Measurements from ENCODE around the gene AMBRA1. TPM values are rescaled to one million over a fixed set of nuclear protein-coding genes. Genes with fewer than 3 reads are reported as not detected.
"Not testable (repeated sequence)": the region's sequence is repeated elsewhere in the genome, so short reads cannot be mapped to it uniquely, and the experiment has no call there.

AMBRA1 gene
- total RNA-seq, 4 donors from 2014 or later: 43.4 to 48.9 (median 46.3) TPM

DNA sequence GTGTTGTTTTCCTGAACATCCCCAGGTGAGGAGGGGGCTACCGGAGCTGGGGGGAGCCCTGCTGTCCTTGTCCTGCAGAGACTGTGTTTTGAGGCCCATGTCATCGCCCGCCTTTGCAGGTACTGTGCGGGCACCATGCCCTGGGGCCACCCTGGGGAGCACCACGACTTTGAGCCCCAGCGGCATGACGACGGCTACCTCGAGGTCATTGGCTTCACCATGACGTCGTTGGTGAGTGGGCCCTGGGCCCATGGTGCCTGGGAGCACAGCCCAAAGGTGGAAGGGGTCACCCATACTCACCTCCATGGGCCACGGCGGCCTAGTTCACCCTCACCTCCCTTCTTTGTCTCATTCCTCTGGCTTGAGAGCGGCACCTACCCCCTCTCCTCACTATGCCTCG is 219.0 kb downstream of the AMBRA1 start:
- 94% methylated on average over 15 of the region's 15 CpGs; no CpG with 5 or more reads in 1 of the 2 donors for WGBS, 2 donors (ENCODE audit: low coverage in 1 of 2)
- Histone ChIP-seq H3K4me3 (no peak overlapping the region), H3K36me3 (peaks cover 0 to 16% (median 7%) of the 10 kb centered on the region in 4 donors), H3K27ac (no peak overlapping the region), H3K27me3 (no peaks in the 10 kb centered on the region), H3K4me1 (peaks cover 0 to 6% (median 3%) of the 10 kb centered on the region in 4 donors), H3K9me3 (no peaks in the 10 kb centered on the region)
- DNase-seq: no peak
- in situ Hi-C loops (cut with MboI; ENCODE audit: low pct_ligation_motif_present in 1 of 4, low pct_unique_long_range_greater_than_20kb in 1 of 4, low sequenced_read_pairs in 3 of 4): loop anchor here in 2 of 4 donors (25.0 kb wide), 1 partner anchor 162 kb away; no protein-coding TSS in a partner anchor
- TF ChIP-seq POLR2A (IDR thresholded peaks at IDR 0.05) (no peak), EP300 (IDR thresholded peaks at IDR 0.05; ENCODE audit: low read depth) (no peak), POLR2AphosphoS5 (IDR thresholded peaks at IDR 0.05) (no peak)
- TF ChIP-seq, protein P1, sequence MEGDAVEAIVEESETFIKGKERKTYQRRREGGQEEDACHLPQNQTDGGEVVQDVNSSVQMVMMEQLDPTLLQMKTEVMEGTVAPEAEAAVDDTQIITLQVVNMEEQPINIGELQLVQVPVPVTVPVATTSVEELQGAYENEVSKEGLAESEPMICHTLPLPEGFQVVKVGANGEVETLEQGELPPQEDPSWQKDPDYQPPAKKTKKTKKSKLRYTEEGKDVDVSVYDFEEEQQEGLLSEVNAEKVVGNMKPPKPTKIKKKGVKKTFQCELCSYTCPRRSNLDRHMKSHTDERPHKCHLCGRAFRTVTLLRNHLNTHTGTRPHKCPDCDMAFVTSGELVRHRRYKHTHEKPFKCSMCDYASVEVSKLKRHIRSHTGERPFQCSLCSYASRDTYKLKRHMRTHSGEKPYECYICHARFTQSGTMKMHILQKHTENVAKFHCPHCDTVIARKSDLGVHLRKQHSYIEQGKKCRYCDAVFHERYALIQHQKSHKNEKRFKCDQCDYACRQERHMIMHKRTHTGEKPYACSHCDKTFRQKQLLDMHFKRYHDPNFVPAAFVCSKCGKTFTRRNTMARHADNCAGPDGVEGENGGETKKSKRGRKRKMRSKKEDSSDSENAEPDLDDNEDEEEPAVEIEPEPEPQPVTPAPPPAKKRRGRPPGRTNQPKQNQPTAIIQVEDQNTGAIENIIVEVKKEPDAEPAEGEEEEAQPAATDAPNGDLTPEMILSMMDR (IDR thresholded peaks at IDR 0.05): no peak
- intact Hi-C loops (cut with DNase I; ENCODE audit: low total_unique reads): no loop called here

DNA sequence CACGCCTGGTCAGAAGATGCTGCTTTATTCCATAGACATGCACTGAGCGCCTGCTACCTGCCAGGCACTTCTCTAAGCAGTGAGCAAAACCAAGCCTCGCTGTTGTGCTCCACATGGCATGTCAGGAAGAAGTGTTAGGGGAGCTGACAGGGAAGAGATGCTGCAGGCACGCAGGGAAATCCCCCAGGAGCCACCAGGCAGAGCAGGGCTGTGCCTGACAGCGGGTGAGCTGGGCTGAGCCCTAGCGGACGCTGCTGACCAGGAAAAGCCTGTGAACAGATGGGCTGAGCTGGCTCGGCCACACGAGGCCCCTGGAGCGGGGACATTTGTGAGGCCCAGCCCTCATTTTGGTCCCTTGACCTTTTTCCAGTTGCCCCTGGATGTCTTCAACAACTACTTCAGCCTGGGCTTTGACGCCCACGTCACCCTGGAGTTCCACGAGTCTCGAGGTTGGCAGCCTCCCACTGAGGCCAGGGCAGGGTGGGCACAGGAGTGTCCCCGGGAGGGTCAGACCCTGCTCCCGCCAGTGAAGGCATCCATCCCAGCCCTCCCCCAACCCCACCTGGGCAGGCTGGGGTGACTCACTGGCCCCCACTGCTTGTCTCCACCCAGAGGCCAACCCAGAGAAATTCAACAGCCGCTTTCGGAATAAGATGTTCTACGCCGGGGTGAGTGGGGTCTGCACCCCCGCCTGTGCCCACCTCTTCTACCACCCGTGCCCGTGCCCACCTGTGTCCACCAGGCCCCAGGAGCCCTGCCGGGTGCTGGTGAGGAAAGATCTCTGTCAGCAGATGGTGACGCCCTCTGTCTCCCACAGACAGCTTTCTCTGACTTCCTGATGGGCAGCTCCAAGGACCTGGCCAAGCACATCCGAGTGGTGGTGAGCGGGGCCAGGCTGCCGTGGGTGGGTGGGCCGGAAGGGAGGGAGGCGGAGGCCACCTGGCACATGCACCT is 219.8 kb downstream of the AMBRA1 start:
- H3K4me3 ChIP-seq: no peak overlapping the region
- 89% methylated on average over 26 of the region's 30 CpGs; no CpG with 5 or more reads in 1 of the 2 donors for WGBS, 2 donors (ENCODE audit: low coverage in 1 of 2)
- no peak for DNase-seq
- TF ChIP-seq POLR2AphosphoS5 (IDR thresholded peaks at IDR 0.05) (no peak), EP300 (IDR thresholded peaks at IDR 0.05; ENCODE audit: low read depth) (no peak), POLR2A (IDR thresholded peaks at IDR 0.05) (no peak)
- TF ChIP-seq, protein P1 (IDR thresholded peaks at IDR 0.05): no peak
- intact Hi-C loops (cut with DNase I; ENCODE audit: low total_unique reads): no loop called here
- H3K36me3 ChIP-seq: peaks cover 0 to 16% (median 7%) of the 10 kb centered on the region in 4 donors
- no peaks in the 10 kb centered on the region for H3K27me3 ChIP-seq
- in situ Hi-C loops (cut with MboI; ENCODE audit: low pct_ligation_motif_present in 1 of 4, low pct_unique_long_range_greater_than_20kb in 1 of 4, low sequenced_read_pairs in 3 of 4): no loop called here
- no peaks in the 10 kb centered on the region for H3K9me3 ChIP-seq
- H3K27ac ChIP-seq: no peak overlapping the region
- no peaks in the 10 kb centered on the region for H3K4me1 ChIP-seq

DNA sequence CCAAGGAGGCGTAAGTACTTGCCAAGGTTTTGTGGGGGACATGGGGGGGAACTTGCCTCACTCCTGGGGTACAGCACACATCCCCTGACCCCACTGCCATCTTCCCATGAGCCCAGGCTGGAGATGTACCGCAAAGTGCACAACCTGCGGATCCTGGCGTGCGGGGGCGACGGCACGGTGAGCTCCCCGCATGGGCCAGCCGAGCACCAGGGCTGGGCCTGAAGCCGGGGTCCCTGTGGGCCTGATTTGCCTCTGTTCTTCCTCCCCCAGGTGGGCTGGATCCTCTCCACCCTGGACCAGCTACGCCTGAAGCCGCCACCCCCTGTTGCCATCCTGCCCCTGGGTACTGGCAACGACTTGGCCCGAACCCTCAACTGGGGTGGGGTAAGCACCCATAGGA is 221.3 kb downstream of the AMBRA1 start:
- H3K36me3 ChIP-seq: peaks cover 0 to 16% (median 7%) of the 10 kb centered on the region in 4 donors
- intact Hi-C loops (cut with DNase I; ENCODE audit: low total_unique reads); in situ Hi-C loops (cut with MboI; ENCODE audit: low pct_ligation_motif_present in 1 of 4, low pct_unique_long_range_greater_than_20kb in 1 of 4, low sequenced_read_pairs in 3 of 4); H3K9me3 ChIP-seq; H3K4me1 ChIP-seq; H3K27ac ChIP-seq; DNase-seq; H3K27me3 ChIP-seq; H3K4me3 ChIP-seq: not testable (repeated sequence)
- 100% methylated on average over 3 of the region's 15 CpGs; no CpG with 5 or more reads in 1 of the 2 donors for WGBS, 2 donors (ENCODE audit: low coverage in 1 of 2)

DNA sequence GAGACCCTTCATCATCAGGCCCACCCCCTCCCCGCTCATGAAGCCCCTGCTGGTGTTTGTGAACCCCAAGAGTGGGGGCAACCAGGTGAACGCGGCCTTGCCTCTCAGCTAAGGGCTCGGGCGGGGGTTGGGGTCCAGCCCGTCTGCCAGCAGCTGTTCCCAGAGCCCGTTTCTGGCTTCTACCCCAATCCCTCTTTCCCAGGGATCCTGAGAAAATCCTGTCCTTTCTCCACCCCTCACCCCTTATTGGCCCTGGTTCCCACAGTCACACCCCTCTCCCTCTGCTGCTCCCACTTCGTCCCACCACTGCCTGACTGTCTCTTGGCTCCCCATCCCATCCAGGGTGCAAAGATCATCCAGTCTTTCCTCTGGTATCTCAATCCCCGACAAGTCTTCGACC is 221.7 kb downstream of the AMBRA1 start:
- 71% methylated on average over 10 of the region's 10 CpGs; no CpG with 5 or more reads in 1 of the 2 donors for WGBS, 2 donors (ENCODE audit: low coverage in 1 of 2)
- no peak for DNase-seq
- peaks cover 0 to 5% (median 4%) of the 10 kb centered on the region in 4 donors for H3K4me1 ChIP-seq
- H3K27ac ChIP-seq: no peak overlapping the region
- peaks cover 0 to 16% (median 7%) of the 10 kb centered on the region in 4 donors for H3K36me3 ChIP-seq
- no peak overlapping the region for H3K4me3 ChIP-seq
- H3K9me3 ChIP-seq: no peaks in the 10 kb centered on the region
- intact Hi-C loops (cut with DNase I; ENCODE audit: low total_unique reads) (no loop called here), in situ Hi-C loops (cut with MboI; ENCODE audit: low pct_ligation_motif_present in 1 of 4, low pct_unique_long_range_greater_than_20kb in 1 of 4, low sequenced_read_pairs in 3 of 4) (no loop called here)
- H3K27me3 ChIP-seq: no peaks in the 10 kb centered on the region
- TF ChIP-seq, protein P1 (IDR thresholded peaks at IDR 0.05): no peak
- TF ChIP-seq EP300 (IDR thresholded peaks at IDR 0.05; ENCODE audit: low read depth) (no peak), POLR2AphosphoS5 (IDR thresholded peaks at IDR 0.05) (no peak), POLR2A (IDR thresholded peaks at IDR 0.05) (no peak)

DNA sequence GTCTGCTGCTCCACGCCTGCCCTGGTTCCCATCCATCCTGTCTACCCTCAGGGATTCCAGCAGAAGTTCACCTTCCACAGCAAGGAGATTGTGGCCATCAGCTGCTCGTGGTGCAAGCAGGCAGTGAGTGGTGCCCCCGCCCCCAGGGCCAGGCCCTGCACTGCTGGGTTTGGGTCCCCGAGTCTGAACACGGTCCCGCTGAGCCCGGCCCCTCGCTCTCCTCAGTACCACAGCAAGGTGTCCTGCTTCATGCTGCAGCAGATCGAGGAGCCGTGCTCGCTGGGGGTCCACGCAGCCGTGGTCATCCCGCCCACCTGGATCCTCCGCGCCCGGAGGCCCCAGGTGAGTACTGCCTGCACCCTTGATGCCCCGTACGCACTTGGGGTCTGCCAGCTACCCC is 222.6 kb downstream of the AMBRA1 start:
- peaks cover 0 to 16% (median 7%) of the 10 kb centered on the region in 4 donors for H3K36me3 ChIP-seq
- H3K9me3 ChIP-seq; intact Hi-C loops (cut with DNase I; ENCODE audit: low total_unique reads); in situ Hi-C loops (cut with MboI; ENCODE audit: low pct_ligation_motif_present in 1 of 4, low pct_unique_long_range_greater_than_20kb in 1 of 4, low sequenced_read_pairs in 3 of 4); H3K4me1 ChIP-seq; H3K27me3 ChIP-seq; H3K4me3 ChIP-seq; DNase-seq; H3K27ac ChIP-seq: not testable (repeated sequence)
- whole genome bisulfite sequencing, 2 donors (ENCODE audit: low coverage in 1 of 2): 95% methylated on average over 19 of the region's 19 CpGs; no CpG with 5 or more reads in 1 of the 2 donors

Data from transverse colon (tissue), 4 donors.